Measurements from ENCODE around the gene SLC10A1. TPM values are rescaled to one million over a fixed set of nuclear protein-coding genes. Genes with fewer than 3 reads are reported as not detected.

Gene SLC10A1
- total and polyA plus RNA-seq, 2 experiments from 2014 or later, result 0.10 TPM; not detected in 1

DNA sequence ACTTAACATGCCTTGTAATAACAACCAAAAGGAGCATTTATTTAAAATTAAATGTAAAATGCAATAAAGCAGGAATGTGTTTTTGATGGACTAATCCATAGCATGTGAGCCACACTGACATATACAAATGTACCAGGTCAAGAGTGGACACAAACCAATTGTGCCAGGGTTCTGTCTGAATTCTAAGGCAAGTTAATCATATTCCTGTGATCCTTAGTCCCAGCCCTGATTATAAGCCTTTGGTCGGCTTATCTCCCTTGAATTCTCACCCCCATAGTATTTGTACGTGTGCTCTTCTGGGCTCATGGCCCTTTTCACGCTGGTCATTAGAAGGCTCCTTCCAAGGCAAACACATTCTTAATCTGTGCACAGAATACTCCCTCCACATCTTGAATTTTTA, 40.7 kb downstream of the SLC10A1 start (continued):
- TF ChIP-seq, protein P1, sequence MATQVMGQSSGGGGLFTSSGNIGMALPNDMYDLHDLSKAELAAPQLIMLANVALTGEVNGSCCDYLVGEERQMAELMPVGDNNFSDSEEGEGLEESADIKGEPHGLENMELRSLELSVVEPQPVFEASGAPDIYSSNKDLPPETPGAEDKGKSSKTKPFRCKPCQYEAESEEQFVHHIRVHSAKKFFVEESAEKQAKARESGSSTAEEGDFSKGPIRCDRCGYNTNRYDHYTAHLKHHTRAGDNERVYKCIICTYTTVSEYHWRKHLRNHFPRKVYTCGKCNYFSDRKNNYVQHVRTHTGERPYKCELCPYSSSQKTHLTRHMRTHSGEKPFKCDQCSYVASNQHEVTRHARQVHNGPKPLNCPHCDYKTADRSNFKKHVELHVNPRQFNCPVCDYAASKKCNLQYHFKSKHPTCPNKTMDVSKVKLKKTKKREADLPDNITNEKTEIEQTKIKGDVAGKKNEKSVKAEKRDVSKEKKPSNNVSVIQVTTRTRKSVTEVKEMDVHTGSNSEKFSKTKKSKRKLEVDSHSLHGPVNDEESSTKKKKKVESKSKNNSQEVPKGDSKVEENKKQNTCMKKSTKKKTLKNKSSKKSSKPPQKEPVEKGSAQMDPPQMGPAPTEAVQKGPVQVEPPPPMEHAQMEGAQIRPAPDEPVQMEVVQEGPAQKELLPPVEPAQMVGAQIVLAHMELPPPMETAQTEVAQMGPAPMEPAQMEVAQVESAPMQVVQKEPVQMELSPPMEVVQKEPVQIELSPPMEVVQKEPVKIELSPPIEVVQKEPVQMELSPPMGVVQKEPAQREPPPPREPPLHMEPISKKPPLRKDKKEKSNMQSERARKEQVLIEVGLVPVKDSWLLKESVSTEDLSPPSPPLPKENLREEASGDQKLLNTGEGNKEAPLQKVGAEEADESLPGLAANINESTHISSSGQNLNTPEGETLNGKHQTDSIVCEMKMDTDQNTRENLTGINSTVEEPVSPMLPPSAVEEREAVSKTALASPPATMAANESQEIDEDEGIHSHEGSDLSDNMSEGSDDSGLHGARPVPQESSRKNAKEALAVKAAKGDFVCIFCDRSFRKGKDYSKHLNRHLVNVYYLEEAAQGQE (IDR thresholded peaks at IDR 0.05; ENCODE audit: unreplicated experiment), result no peak
- TF ChIP-seq ZNF331 (CRISPR knock-in tag; IDR thresholded peaks at IDR 0.05; ENCODE audit: low read depth) (no peak), STAT1 (IDR thresholded peaks at IDR 0.05; ENCODE audit: unreplicated experiment) (no peak), NANOG (IDR thresholded peaks at IDR 0.05; ENCODE audit: borderline replicate concordance) (no peak), ZNF114 (CRISPR knock-in tag; IDR thresholded peaks at IDR 0.05) (no peak)

DNA sequence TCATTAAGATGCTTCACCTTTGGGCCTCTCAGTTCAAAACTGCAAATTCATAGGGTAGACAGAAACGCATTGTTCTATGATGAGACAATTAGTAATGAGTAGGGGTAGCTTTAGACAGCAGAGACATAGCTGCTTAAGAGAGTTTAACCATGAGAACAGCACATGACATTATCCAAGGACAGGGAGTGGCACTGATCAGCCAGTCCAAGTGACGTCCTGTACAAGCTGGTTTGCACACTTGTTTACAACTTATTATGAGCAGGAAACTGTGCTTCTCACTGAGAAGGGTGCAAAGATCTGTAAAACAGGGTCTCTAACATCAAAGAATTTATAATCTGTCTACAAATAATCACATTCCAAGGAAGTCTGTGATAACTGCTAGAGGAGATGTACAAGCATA, 41.3 kb downstream of the SLC10A1 start:
- H3K4me1 Mint-ChIP-seq, result peaks cover 5% of the 10 kb centered on the region; the same call in 1 of the 3 replicates
- H3K4me2 ChIP-seq, result no peak overlapping the region
- ATAC-seq (no peak), DNase-seq (ENCODE audit: low spot score) (no peak)
- H3F3A ChIP-seq (replicated peaks; ENCODE audit: low read depth), result no peaks in the 10 kb centered on the region
- no peaks in the 10 kb centered on the region for H4K20me1 ChIP-seq (replicated peaks; ENCODE audit: insufficient read depth)
- no peak overlapping the region for H3K27ac Mint-ChIP-seq
- H3K27me3 ChIP-seq (ENCODE audit: insufficient read depth), result no peaks in the 10 kb centered on the region
- no peak overlapping the region for H3K27ac ChIP-seq (ENCODE audit: low read depth)
- H2AFZ ChIP-seq, result no peak overlapping the region
- peaks cover 2% of the 10 kb centered on the region for H3K27me3 Mint-ChIP-seq (ENCODE audit: insufficient read depth, low read depth, poor library complexity)
- H3K36me3 Mint-ChIP-seq (ENCODE audit: low read depth), result no peaks in the 10 kb centered on the region
- H3K9me2 ChIP-seq (ENCODE audit: insufficient read depth), result no peaks in the 10 kb centered on the region
- H3K9me3 Mint-ChIP-seq, result no peaks in the 10 kb centered on the region
- no peak overlapping the region for H3K4me3 ChIP-seq
- H3K4me1 ChIP-seq (ENCODE audit: insufficient read depth), result no peaks in the 10 kb centered on the region
- H3K4me3 Mint-ChIP-seq, result no peak overlapping the region
- no peaks in the 10 kb centered on the region for H3K36me3 ChIP-seq (ENCODE audit: insufficient read depth)
- no peaks in the 10 kb centered on the region for H3K79me2 ChIP-seq (replicated peaks; ENCODE audit: insufficient read depth)
- TF ChIP-seq POLR2AphosphoS5 (IDR thresholded peaks at IDR 0.05; ENCODE audit: low read depth), result no peak
- TF ChIP-seq, protein P1 (IDR thresholded peaks at IDR 0.05; ENCODE audit: unreplicated experiment), result no peak
- TF ChIP-seq, protein P2, sequence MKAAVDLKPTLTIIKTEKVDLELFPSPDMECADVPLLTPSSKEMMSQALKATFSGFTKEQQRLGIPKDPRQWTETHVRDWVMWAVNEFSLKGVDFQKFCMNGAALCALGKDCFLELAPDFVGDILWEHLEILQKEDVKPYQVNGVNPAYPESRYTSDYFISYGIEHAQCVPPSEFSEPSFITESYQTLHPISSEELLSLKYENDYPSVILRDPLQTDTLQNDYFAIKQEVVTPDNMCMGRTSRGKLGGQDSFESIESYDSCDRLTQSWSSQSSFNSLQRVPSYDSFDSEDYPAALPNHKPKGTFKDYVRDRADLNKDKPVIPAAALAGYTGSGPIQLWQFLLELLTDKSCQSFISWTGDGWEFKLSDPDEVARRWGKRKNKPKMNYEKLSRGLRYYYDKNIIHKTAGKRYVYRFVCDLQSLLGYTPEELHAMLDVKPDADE (IDR thresholded peaks at IDR 0.05), result no peak
- TF ChIP-seq EZH2phosphoT487 (IDR thresholded peaks at IDR 0.05; ENCODE audit: unreplicated experiment), result no peak
- TF ChIP-seq, protein P3, sequence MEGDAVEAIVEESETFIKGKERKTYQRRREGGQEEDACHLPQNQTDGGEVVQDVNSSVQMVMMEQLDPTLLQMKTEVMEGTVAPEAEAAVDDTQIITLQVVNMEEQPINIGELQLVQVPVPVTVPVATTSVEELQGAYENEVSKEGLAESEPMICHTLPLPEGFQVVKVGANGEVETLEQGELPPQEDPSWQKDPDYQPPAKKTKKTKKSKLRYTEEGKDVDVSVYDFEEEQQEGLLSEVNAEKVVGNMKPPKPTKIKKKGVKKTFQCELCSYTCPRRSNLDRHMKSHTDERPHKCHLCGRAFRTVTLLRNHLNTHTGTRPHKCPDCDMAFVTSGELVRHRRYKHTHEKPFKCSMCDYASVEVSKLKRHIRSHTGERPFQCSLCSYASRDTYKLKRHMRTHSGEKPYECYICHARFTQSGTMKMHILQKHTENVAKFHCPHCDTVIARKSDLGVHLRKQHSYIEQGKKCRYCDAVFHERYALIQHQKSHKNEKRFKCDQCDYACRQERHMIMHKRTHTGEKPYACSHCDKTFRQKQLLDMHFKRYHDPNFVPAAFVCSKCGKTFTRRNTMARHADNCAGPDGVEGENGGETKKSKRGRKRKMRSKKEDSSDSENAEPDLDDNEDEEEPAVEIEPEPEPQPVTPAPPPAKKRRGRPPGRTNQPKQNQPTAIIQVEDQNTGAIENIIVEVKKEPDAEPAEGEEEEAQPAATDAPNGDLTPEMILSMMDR (conservative IDR thresholded peaks at IDR 0.05; ENCODE audit: low read depth in 2 of 2), result no peak
- no peak for TF ChIP-seq NANOG (IDR thresholded peaks at IDR 0.05; ENCODE audit: borderline replicate concordance)
- no peak for TF ChIP-seq EZH2 (IDR thresholded peaks at IDR 0.05; ENCODE audit: low read depth, unreplicated experiment)
- TF ChIP-seq CREB1 (CRISPR knock-in tag; IDR thresholded peaks at IDR 0.05; ENCODE audit: low read depth), result no peak

Measured in GM23338 (cell line).